Islet precursor cell (in vitro differentiated cells): Measurements from ENCODE around the gene CD34.

Experiments used
- DNase-seq: peaks from one replicate; pipeline ENCODE4 v3.0.0-alpha.2; 2018

The CD34 gene

GRCh38 chr1:207871117-207871649 lies 39.7 kb downstream of the CD34 start:
- peak; percentile 4 for DNase-seq

- peak; percentile 12 for DNase-seq
Observed at GRCh38 chr1:207870306-207871031, 40.5 kb downstream of the CD34 start.

- peak; percentile 14 for DNase-seq
Observed at GRCh38 chr1:207869859-207870258, 41.1 kb downstream of the CD34 start.

GRCh38 chr1:207868774-207869721 lies 41.9 kb downstream of the CD34 start:
- peak; percentile 89 for DNase-seq

- peak; percentile 50 for DNase-seq
Observed at GRCh38 chr1:207868251-207868773, 42.6 kb downstream of the CD34 start.

GRCh38 chr1:207867136-207868109 lies 43.5 kb downstream of the CD34 start:
- DNase-seq, result peak; percentile 46

GRCh38 chr1:207866471-207867135 lies 44.3 kb downstream of the CD34 start:
- peak; percentile 38 for DNase-seq

- peak; percentile 47 for DNase-seq
Observed at GRCh38 chr1:207863893-207864535, 46.9 kb downstream of the CD34 start.

GRCh38 chr1:207862241-207862787 lies 48.6 kb downstream of the CD34 start:
- DNase-seq, result no peak

- peak; percentile 27 for DNase-seq
Observed at GRCh38 chr1:207861442-207862177, 49.3 kb downstream of the CD34 start.

- peak; percentile 4 for DNase-seq
Observed at GRCh38 chr1:207860531-207860930, 50.4 kb downstream of the CD34 start.

GRCh38 chr1:207858806-207859205 lies 52.1 kb downstream of the CD34 start:
- peak; percentile 43 for DNase-seq

- DNase-seq, result no peak
Observed at GRCh38 chr1:207858281-207858680, 52.6 kb downstream of the CD34 start.

GRCh38 chr1:207857447-207857846 lies 53.5 kb downstream of the CD34 start:
- peak; percentile 68 for DNase-seq

- DNase-seq, result peak; percentile 24
Observed at GRCh38 chr1:207856276-207857023, 54.5 kb downstream of the CD34 start.

- no peak for DNase-seq
Observed at GRCh38 chr1:207854001-207854400, 56.9 kb downstream of the CD34 start.

- peak; percentile 49 for DNase-seq
Observed at GRCh38 chr1:207853372-207853757, 57.6 kb downstream of the CD34 start.

- no peak for DNase-seq
Observed at GRCh38 chr1:207852576-207853371, 58.2 kb downstream of the CD34 start.
